Hematopoietic multipotent progenitor cell treated with erythropoietin and hydrocortisone succinate and interleukin-3 and kit ligand, for 15 days (in vitro differentiated cells): ENCODE measurements around the gene SPOUT1.

Source experiments
- DNase-seq: peaks from one replicate; pipeline ENCODE4 v3.0.0-alpha.2; 2015; ENCODE audit warnings: low spot score

SPOUT1 gene

GRCh38 chr9:128836509-128837145 lies 7.0 kb upstream of the SPOUT1 start:
- DNase-seq: no peak

DNA sequence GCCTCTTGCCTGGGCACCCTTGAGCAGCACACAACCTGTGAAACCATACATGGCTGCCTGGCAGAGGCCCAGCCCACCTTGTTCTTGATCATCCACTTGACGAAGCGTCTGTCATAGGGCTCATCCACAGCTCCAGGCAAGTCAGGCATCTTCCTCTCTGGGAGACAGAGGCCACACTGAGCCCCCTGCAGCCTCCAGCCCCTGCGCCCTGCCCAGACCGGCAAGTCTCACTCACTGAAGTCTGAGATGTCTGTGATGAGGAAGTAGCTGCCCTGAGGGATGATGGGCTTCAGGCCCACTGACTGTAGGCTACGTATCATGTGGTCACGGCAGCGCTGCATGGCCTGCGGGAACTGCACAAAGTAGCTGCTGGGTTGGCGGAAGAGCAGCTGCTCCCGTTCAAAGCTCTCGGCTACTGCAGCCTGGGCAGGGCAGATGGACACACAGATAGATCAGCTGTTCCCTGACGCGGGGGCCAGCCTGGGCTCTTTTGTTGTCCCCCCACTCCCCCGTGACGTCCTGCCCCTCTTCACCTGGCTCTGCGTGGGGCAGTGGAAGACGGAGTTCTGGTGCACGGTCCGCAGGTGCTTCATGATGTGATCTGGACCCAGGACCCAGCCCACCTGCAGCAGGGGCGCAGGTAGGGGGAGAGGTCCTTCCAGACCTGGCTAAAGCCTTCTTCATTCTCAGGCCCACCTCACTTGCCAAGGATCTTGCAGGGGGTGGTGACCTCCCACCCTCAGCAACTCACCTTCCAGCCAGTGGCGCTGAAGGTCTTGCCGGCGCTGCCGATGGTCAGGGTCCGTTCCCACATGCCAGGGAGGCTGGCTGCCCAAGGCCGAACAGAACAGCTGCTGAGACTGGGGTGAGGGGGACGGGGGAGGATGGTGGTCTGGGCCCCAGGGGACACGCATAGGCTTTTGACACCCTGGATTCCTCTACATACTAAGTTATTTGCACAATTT lies 5.9 kb upstream of the SPOUT1 start:
- no peak for DNase-seq

DNA sequence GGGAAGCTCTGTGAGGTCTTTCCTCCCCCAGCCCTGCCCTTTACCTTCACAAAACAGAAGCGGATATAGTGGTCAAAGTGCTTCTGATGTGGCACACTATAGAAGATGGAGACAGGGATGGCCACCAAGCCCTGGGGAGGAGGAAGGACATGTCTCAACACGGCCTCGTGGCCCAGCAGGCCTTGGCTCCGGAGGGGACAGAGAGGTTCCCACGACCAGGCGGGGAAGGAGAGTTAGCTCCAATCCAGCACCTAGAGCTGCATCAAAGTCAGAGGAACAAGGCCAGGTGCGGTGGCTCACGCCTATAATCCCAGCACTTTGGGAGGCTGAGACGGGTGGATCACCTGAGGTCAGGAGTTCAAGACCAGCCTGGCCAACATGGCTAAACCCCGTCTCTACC lies 4.1 kb upstream of the SPOUT1 start:
- DNase-seq: no peak

DNA sequence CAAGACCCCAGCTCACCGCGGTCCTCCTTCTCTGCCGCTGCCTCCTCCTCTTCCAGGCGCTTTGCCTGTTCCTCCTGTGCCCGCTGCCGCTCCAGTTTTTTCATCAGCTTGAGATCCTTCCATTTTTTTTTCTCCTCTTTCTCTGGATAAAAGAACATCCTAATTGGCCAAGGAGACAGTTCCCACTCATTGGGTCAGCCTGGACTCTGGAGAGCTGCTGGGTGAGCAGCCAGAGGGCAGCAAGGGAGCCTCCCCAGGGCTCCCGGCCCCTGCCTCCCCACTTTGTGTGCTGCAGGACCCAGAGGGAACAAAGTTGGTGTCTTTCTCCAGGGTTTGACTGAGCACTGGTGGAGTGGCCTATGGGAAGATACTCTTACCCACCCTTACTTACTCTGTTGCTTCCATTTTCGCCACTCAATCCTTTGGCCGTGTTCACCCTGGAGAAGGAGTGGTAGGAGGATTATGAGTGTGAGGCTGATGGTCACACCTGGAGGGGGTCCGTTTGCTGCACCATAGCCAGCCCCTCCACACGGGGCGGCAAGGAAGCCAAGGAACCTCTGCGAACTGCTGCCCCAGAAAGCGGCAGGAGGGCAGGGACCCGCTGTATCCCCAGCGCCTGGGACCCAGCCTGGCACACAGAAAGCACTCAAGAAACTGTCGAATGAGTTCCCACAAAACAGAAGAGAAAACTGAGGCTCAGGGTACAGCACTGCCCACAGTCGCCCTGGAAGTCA lies 708 bp downstream of the SPOUT1 start:
- DNase-seq: no peak

GRCh38 chr9:128828267-128828666 lies 1.3 kb downstream of the SPOUT1 start:
- DNase-seq: no peak

- DNase-seq: no peak
Observed at GRCh38 chr9:128825923-128826700, 3.5 kb downstream of the SPOUT1 start.

GRCh38 chr9:128824911-128825310 lies 4.7 kb downstream of the SPOUT1 start:
- no peak for DNase-seq

GRCh38 chr9:128823903-128824406 lies 5.6 kb downstream of the SPOUT1 start:
- no peak for DNase-seq

GRCh38 chr9:128823362-128823902 lies 6.2 kb downstream of the SPOUT1 start:
- DNase-seq: no peak

DNA sequence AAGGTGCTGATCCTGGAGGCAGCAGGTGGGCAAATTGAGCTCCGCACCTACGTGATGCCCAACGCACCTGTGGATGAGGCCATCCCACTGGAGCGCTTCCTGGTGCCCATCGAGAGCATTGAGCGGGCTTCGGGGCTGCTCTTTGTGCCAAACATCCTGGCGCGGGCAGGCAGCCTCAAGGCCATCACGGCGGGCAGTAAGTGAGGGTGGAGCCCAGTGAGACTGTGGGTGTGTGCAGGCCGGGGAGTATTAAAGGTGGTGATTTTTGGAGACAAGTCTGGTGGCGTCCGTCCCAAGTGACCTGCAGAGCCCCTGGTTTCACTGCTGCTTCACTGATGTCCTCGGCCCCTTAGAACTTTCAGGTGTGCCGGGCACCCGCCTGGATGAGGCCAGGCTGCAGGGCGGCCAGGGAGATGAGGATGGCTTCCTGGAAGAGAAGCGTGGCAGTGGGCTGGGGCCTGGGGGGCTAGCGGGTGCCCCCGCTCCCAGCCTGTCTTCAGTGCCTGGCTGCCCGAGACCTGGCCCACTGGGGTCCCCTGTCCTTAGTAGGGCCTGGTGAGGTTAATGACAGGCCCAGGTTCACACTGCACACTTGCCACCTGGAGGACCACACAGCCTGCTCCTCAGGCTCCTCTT lies 7.1 kb downstream of the SPOUT1 start:
- DNase-seq: no peak

GRCh38 chr9:128821584-128822406 lies 7.8 kb downstream of the SPOUT1 start:
- DNase-seq: no peak

DNA sequence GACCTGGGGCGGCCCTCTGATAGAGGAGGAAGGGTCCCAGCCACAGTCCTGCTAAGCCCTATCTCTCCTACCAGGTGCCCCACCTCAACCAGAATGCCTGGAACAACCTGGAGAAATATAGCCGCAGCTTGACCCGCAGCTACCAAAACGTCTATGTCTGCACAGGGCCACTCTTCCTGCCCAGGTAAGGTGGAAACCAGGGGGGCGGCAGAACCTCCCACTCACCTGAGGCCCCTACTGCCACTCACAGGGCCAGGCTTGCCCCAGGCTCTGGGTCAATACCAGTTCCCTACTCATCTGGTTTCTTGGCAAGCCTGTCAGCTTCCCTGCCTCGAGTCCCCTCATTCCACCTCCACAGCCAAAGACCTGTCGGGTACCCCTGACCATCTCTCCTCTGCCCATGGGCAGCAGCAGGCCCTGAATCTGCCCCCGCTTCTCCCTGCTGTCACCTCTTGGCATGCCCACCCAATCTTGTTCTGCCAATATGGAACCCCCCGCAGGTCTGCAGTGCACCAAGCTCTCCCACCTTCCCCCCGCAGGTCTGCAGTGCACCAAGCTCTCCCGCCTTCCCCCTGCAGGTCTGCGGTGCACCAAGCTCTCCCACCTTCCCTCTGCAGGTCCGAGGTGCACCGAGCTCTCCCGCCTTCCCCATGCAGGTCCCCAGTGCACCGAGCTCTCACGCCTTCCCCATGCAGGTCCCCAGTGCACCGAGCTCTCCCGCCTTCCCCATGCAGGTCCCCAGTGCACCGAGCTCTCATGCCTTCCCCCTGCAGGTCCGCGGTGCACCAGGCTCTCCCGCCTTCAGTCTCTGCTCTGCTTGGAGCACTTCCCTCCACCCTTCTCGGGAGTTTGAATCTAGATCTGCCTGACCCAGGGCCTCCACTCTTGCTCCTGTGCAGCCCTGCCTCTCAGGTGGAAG lies 8.7 kb downstream of the SPOUT1 start:
- no peak for DNase-seq

DNA sequence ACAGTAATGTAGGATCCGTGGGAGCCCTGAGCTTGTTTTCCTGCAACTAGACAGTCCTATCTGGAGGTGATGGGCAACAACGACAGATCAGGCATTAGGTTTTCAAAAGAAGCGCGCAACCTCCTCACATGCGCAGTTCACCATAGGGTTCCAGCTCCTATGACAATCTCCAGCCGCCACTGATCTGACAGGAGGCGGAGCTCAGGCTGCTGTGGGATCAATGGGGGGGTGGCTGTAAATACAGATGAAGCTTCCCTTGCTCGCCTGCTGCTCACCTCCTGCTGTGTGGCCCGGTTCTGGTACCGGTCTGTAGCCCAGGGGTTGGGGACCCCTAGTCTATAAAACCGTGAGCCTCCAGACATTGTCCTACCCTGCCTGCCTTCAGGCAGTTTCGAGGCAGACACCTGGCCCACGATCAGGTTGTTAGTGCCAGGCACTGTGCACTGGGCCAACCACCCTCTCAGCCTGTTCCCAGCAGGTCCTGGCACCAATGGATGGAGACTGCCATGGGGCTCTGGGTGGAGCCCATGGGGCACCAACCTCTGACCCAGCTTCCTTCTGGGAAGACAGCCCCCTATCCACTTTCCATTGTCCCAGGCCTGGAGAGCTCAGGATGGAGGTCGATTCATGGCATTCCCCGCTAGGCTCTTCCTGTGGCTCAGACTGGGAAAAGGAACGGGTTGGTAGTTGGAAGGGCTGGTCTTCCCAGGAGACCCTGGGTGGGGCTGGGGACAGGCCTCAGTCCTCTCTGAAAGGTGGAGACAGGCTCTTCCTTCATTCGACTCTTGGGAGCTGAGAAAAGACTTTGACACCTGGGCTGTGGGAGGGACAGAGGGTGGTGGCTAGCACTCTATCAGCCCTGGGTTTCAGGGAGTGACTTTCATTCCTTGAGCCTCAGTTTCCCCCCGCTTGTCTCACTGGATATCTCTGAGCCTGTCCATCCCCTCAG lies 9.6 kb downstream of the SPOUT1 start:
- DNase-seq: no peak

GRCh38 chr9:128818839-128819715 lies 10.5 kb downstream of the SPOUT1 start:
- no peak for DNase-seq

DNA sequence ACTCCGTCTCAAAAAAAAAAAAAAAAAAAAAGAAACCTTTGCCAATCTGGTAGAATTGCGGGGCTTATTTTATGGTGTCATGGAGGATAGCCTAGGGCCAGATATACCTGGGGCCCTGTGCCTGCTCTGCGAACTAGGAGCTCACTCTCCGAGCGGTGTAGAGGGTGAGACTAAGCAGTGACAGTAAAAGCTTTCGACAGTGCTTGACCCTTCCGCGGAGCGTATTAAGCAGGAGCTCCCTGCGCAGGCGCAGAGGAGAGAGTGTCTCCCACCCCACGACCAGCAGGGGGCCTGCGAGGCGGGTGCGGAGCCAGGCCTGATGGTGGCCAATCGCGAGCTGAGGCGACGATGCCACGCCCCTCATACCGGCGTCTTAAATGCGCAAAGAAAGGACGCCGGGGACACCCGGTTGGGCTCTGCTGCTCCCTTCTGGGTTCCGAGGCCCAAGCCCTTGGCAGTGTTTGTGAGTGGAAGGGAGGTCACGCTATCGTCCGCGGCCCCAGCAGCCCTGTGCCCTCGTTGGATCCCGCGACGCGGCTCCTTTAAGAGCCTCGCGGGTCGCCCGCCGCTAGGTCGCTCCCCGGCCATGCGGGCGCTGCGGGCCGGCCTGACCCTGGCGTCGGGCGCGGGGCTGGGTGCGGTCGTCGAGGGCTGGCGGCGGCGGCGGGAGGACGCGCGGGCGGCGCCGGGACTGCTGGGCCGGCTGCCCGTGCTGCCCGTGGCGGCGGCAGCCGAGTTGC lies 11.3 kb downstream of the SPOUT1 start, which contains the start of gene ENDOG:
ENDOG (plus strand) TSS at position 402 of the 740 bp plus-strand sequence; CDS start at position 587, 185 bp downstream.
- DNase-seq: peak; percentile 99

DNA sequence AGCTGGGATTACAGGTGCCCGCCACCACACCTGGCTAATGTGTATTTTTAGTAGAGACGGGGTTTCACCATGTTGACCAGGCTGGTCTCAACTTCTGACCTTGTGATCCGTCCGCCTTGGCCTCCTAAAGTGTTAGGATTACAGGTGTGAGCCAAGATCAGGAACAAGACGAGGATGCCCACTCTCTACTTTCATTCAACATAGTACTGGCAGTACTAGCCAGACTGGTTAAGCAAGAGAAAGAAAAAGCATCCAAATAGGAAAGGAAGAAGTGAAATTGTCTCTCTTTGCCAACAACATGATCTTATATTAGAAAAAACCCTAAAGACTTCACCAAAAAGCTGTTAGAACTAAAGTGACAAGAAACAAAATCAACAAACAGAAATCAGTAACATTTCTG lies 18.7 kb downstream of the SPOUT1 start:
- no peak for DNase-seq
